ENCODE results near the gene ILKAP.

The ILKAP gene

GRCh38 chr2:238122287-238123217 is 80.9 kb downstream of the ILKAP start:
- no peak for DNase-seq (ENCODE audit: low read depth)

- no peak for DNase-seq (ENCODE audit: low read depth)
These were observed 81.8 kb downstream of the ILKAP start for GRCh38 chr2:238121511-238122286.

- DNase-seq (ENCODE audit: low read depth), result no peak
These were observed 82.8 kb downstream of the ILKAP start for GRCh38 chr2:238120463-238121298.

Data from fibroblast of the conjunctiva (primary cell).